C4-2B (cell line): ENCODE measurements around the gene U2AF2.

Source experiments
- CTCF ChIP-seq: fragments of 450-650 bp; conservative IDR thresholded peaks from 2 replicates; pipeline ENCODE4 v1.5.1; 2017; ENCODE audit warnings: mild to moderate bottlenecking
- ZFX ChIP-seq: fragments of 450-650 bp; IDR thresholded peaks from 2 replicates; pipeline ENCODE4 v1.6.1; 2017

- TF ChIP-seq ZFX (no peak), CTCF (no peak)
Measured at GRCh38 chr19:55690769-55691545, 36.1 kb downstream of the U2AF2 start.
